RWPE1 (cell line): ENCODE data around the gene CA12.

ENCODE experiments used
- CTCF ChIA-PET: fragments of 350-600 bp; sonication (Branson Sonifier 250); formaldehyde crosslinking; extraction: SDS; loops from one replicate; lab custom pipeline; 2021; lab: Yijun Ruan, JAX
- POLR2A ChIA-PET: fragments of 400-600 bp; formaldehyde crosslinking; extraction: SDS; loops from one replicate; lab custom pipeline; 2020; ENCODE audit warnings: antibody characterized with exemption; ENCODE audit not compliant: low non-redundant PET; lab: Yijun Ruan, JAX
- DNase-seq: peaks from one replicate; pipeline ENCODE4 v3.0.0; 2012; ENCODE audit warnings: low spot score
- H3K27ac ChIP-seq: fragments of 450-650 bp; 2 replicates; pipeline ENCODE4 v1.5.1; 2017
- CTCF ChIP-seq: fragments of 450-650 bp; conservative IDR thresholded peaks from 2 replicates; pipeline ENCODE4 v1.5.1; 2017; ENCODE audit warnings: low read depth, mild to moderate bottlenecking

Gene CA12

DNA sequence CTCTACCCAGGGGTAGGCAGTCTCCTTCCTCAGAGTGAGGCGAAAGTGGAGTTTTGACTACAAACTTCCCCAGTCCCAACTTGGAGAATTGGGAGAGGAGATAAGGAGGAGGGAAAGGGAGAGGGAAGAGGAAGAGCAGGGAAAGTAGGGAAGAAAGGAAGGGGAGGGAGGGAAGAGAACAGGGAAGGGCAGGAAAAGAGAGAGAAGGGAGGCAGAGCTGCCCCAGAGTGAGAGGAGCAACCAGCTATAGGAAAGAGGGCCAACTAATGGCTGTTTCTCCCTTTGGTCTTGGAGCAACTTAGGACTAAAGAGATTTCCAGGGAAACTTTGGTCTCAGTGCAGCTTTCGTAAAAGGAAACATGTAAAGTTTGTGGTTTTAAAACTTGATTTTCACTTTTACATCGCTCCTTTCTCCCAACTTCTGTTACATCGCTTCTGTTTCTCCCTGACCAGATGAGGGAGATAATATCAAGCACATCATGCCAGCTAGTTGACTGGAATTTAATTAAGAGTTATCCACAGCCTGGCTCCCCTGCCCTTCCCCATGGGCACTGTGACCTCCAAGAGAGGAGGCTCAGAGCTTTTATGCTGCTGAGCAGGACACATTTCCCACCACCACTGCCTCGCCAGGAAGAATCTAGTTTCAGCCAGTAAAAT lies 1.4 kb downstream of the CA12 start:
- no peak for DNase-seq
- POLR2A ChIA-PET: interaction anchor here (0.6 kb wide), 1 partner anchor 46 kb away, joined by 4 read pairs; no protein-coding TSS in a partner anchor
- no peak for TF ChIP-seq CTCF
- CTCF ChIA-PET: interaction anchor here (1.7 kb wide), 1 partner anchor 31 kb away, joined by 4 read pairs; no protein-coding TSS in a partner anchor
- peak overlapping the region; percentile 80 for H3K27ac ChIP-seq

- ChIA-PET CTCF (no interaction called here), POLR2A (interaction anchor here (0.6 kb wide), 1 partner anchor 46 kb away, joined by 4 read pairs; no protein-coding TSS in a partner anchor)
- TF ChIP-seq CTCF: no peak
- H3K27ac ChIP-seq: peak overlapping the region; percentile 80
- peak; percentile 69 for DNase-seq
Observed at GRCh38 chr15:63379492-63380150, 2.0 kb downstream of the CA12 start.

DNA sequence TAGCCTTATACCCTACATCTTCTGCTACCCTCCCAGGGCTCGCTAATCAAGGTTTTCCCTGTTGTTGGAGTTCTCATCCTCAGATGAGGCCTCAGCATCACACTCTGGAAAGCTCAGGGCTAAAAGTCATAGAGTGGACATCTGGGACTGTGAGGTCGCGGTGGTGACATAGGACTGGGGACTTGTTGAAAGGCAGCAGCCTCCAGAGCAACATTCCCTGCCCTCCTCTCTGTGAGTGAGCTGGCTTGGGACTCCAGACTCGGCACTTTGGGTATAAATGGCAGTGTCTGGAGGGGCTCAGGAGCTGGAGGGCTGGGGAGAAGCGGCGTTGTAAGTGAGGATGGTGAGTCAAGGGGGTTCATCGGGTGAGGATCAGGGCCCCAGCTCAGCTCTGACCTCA lies 2.7 kb downstream of the CA12 start:
- peak overlapping the region; percentile 80 for H3K27ac ChIP-seq
- no peak for TF ChIP-seq CTCF
- CTCF ChIA-PET: no interaction called here
- no peak for DNase-seq
- POLR2A ChIA-PET: no interaction called here

GRCh38 chr15:63374686-63375520 lies 6.7 kb downstream of the CA12 start:
- POLR2A ChIA-PET: no interaction called here
- peak; percentile 42 for DNase-seq
- CTCF ChIA-PET: interaction anchor here (0.6 kb wide), 1 partner anchor 86 kb away, joined by 3 read pairs; no protein-coding TSS in a partner anchor
- H3K27ac ChIP-seq: peak overlapping the region; percentile 90
- TF ChIP-seq CTCF: no peak

GRCh38 chr15:63373866-63374548 lies 7.6 kb downstream of the CA12 start:
- ChIA-PET POLR2A (no interaction called here), CTCF (no interaction called here)
- no peak for TF ChIP-seq CTCF
- peak overlapping the region; percentile 90 for H3K27ac ChIP-seq
- DNase-seq: no peak
